ENCODE data around the gene MARK4.

DNA sequence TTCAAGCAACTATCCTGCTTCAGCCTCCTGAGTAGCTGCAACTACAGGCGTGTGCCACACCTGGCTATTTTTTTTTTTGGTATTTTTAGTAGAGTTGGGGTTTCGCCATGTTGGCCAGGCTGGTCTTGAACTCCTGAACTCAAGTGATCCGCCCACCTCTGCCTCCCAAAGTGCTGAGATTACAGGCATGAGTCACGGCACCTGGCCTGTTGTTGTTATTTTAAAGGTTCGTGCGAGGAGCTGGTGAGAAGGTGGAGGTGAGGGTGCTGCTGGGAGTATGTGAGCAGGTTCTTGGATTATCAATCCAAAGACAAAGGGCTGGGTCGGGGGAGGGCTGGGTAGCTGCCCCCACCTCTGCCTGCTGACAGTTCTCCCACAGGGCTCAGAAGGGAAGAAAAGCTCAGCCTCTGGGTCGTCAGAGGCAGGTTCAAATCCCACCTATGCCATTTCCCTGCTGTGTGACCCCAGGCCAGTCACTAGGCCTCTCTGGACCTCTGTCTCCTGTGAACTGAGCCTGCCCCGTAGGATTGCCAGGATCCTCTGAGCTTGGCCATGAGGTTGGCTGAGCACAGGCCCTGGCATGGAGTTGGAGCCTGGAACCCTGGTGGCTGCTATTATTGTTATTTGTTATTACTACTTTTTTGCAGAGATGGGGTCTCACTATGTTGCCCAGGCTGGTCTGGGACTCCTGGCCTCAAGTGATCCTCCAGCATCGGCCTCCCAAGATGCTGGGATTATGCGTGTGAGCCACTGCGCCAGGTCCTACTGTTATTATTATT is 70.1 kb downstream of the MARK4 start:
- TF ChIP-seq, protein P1, sequence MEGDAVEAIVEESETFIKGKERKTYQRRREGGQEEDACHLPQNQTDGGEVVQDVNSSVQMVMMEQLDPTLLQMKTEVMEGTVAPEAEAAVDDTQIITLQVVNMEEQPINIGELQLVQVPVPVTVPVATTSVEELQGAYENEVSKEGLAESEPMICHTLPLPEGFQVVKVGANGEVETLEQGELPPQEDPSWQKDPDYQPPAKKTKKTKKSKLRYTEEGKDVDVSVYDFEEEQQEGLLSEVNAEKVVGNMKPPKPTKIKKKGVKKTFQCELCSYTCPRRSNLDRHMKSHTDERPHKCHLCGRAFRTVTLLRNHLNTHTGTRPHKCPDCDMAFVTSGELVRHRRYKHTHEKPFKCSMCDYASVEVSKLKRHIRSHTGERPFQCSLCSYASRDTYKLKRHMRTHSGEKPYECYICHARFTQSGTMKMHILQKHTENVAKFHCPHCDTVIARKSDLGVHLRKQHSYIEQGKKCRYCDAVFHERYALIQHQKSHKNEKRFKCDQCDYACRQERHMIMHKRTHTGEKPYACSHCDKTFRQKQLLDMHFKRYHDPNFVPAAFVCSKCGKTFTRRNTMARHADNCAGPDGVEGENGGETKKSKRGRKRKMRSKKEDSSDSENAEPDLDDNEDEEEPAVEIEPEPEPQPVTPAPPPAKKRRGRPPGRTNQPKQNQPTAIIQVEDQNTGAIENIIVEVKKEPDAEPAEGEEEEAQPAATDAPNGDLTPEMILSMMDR (conservative IDR thresholded peaks at IDR 0.05; ENCODE audit: low read depth, low read length), result no peak
- no peak for TF ChIP-seq EZH2 (IDR thresholded peaks at IDR 0.05; ENCODE audit: borderline replicate concordance, low read depth, low read length, poor library complexity, severe bottlenecking)
